Gastroesophageal sphincter (tissue), 3 donors: ENCODE data around the gene IRF2BPL.

Experiments
- EP300 ChIP-seq: sonication (generic); formaldehyde crosslinking; IDR thresholded peaks from one replicate; pipeline ENCODE4 v1.6.1; 2017; ENCODE audit warnings: antibody characterized with exemption, mild to moderate bottlenecking
- POLR2A ChIP-seq, 2 donors: fragments of 450-650 bp; IDR thresholded peaks; one replicate each; pipeline ENCODE4 v1.6.1; 2017; ENCODE audit warnings: antibody characterized with exemption in 2 of 2, mild to moderate bottlenecking in 2 of 2, moderate library complexity in 1 of 2
- TF ChIP-seq, protein P1 (sequence below), 4 experiments: fragments of 200-600 bp in 2 of 4; fragments of 450-650 bp in 2 of 4; sonication (generic) in 1 of 4; IDR thresholded peaks; one replicate each; pipeline ENCODE4 v1.5.1; 2017 to 2019; ENCODE audit warnings: antibody characterized with exemption in 4 of 4, mild to moderate bottlenecking in 2 of 4, moderate library complexity in 2 of 4

DNA sequence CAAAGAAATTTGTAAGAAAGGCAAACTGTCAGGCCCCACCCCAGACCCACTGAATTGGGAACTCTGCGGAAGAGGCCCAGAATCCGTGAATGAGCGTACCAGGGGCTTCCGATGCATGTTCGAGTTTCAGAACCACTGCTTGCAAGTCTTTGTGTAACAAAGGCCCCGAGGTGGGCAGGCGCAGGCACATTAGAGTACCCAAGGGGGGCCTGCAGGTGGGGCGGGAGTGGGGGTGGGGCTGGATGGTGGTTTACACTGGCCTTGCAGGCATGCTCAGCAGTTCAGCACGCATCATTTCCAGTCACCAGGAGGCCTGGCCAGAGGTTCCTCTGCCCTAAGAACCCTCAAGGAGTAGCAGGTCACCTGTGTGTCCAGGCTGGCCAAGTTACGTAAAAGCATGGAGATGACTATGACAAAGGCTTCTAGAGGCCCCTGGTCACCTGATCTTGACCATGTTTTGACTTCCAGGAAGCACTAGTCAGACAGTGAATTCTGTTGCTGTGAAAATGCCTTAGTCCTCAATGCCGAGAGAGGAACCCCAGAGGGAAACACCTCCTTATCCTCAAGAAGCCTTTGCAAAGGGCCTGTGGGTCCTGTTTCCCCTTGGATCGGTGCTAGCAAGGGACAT is 33.2 kb upstream of the IRF2BPL start:
- TF ChIP-seq POLR2A (IDR thresholded peaks at IDR 0.05) = no peak
- no peak for TF ChIP-seq EP300
- TF ChIP-seq, protein P1, sequence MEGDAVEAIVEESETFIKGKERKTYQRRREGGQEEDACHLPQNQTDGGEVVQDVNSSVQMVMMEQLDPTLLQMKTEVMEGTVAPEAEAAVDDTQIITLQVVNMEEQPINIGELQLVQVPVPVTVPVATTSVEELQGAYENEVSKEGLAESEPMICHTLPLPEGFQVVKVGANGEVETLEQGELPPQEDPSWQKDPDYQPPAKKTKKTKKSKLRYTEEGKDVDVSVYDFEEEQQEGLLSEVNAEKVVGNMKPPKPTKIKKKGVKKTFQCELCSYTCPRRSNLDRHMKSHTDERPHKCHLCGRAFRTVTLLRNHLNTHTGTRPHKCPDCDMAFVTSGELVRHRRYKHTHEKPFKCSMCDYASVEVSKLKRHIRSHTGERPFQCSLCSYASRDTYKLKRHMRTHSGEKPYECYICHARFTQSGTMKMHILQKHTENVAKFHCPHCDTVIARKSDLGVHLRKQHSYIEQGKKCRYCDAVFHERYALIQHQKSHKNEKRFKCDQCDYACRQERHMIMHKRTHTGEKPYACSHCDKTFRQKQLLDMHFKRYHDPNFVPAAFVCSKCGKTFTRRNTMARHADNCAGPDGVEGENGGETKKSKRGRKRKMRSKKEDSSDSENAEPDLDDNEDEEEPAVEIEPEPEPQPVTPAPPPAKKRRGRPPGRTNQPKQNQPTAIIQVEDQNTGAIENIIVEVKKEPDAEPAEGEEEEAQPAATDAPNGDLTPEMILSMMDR (IDR thresholded peaks at IDR 0.05) = no peak
